A673 (cell line): ENCODE measurements around the gene RNF135.

Experiments
- EZH2 ChIP-seq: fragments of 200-600 bp; sonication (generic); IDR thresholded peaks from 2 replicates; pipeline ENCODE4 v1.6.1; 2017; ENCODE audit warnings: borderline replicate concordance, low read depth, mild to moderate bottlenecking, mixed read lengths, antibody characterized with exemption, low read length; ENCODE audit not compliant: poor library complexity, severe bottlenecking
- TF ChIP-seq, protein P1 (sequence below): fragments of 300-800, 200-600 bp; sonication (generic); conservative IDR thresholded peaks from 2 replicates; pipeline ENCODE4 v1.5.1; 2017; ENCODE audit warnings: low read depth, mild to moderate bottlenecking, antibody characterized with exemption, low read length, moderate library complexity, mixed read lengths

DNA sequence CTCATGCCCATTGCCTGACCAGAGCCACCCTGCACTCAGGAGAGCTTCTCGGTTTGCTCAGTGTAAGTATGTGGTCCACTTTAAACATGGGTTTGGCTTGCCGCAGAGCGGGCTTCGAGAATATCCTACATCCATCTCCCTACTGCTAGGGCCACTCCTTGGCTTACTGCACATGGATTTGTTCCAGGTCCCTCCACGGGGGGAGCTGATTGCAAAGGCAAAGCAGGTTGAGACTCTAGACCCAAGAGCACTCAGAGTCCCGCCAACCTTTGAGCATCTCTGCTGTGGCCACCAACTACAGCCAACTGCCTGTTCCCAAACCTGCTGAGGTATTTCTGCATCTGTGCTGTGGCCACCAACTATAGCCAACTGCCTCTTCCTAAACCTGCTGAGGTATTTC lies 26.4 kb downstream of the RNF135 start:
- TF ChIP-seq, protein P1, sequence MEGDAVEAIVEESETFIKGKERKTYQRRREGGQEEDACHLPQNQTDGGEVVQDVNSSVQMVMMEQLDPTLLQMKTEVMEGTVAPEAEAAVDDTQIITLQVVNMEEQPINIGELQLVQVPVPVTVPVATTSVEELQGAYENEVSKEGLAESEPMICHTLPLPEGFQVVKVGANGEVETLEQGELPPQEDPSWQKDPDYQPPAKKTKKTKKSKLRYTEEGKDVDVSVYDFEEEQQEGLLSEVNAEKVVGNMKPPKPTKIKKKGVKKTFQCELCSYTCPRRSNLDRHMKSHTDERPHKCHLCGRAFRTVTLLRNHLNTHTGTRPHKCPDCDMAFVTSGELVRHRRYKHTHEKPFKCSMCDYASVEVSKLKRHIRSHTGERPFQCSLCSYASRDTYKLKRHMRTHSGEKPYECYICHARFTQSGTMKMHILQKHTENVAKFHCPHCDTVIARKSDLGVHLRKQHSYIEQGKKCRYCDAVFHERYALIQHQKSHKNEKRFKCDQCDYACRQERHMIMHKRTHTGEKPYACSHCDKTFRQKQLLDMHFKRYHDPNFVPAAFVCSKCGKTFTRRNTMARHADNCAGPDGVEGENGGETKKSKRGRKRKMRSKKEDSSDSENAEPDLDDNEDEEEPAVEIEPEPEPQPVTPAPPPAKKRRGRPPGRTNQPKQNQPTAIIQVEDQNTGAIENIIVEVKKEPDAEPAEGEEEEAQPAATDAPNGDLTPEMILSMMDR: no peak
- TF ChIP-seq EZH2: no peak
